ENCODE data around the gene KCTD3.

Gene KCTD3

GRCh38 chr1:215667761-215668160 lies 100.7 kb downstream of the KCTD3 start:
- TF ChIP-seq CTCF (conservative IDR thresholded peaks at IDR 0.05): no peak
- TF ChIP-seq ZFX (IDR thresholded peaks at IDR 0.05): no peak
- no peak overlapping the region for H3K27ac ChIP-seq

GRCh38 chr1:215669806-215670491 lies 102.8 kb downstream of the KCTD3 start:
- TF ChIP-seq ZFX (IDR thresholded peaks at IDR 0.05) (no peak), CTCF (conservative IDR thresholded peaks at IDR 0.05) (no peak)
- no peak overlapping the region for H3K27ac ChIP-seq

All from C4-2B (cell line).